CD4-positive, alpha-beta T cell treated with Interferon alpha-2 for 1 hour (primary cell): Measurements from ENCODE around the gene GLT1D1.

ENCODE experiments used
- DNase-seq, 2 donors: peaks; one replicate each; pipeline ENCODE4 v3.0.0-alpha.2; 2020 to 2022

The GLT1D1 gene

GRCh38 chr12:128856035-128856790, 2.9 kb downstream of the GLT1D1 start:
- DNase-seq: no peak

GRCh38 chr12:128856791-128857078, 3.5 kb downstream of the GLT1D1 start:
- no peak for DNase-seq

GRCh38 chr12:128857133-128857763, 4.0 kb downstream of the GLT1D1 start:
- peak in 1 of 2 donors; percentile 43 for DNase-seq

GRCh38 chr12:128859311-128859710, 6.0 kb downstream of the GLT1D1 start:
- no peak for DNase-seq

- no peak for DNase-seq
These were observed 8.1 kb downstream of the GLT1D1 start for GRCh38 chr12:128861226-128862016.

- DNase-seq: no peak
These were observed 10.7 kb downstream of the GLT1D1 start for GRCh38 chr12:128863957-128864356.

- DNase-seq: no peak
These were observed 11.4 kb downstream of the GLT1D1 start for GRCh38 chr12:128864516-128865186.

GRCh38 chr12:128867466-128867865, 14.2 kb downstream of the GLT1D1 start:
- DNase-seq: no peak

GRCh38 chr12:128871516-128871892, 18.2 kb downstream of the GLT1D1 start:
- no peak for DNase-seq

GRCh38 chr12:128872303-128872702, 19.0 kb downstream of the GLT1D1 start:
- no peak for DNase-seq

GRCh38 chr12:128876559-128876958, 23.3 kb downstream of the GLT1D1 start:
- no peak for DNase-seq

- DNase-seq: no peak
These were observed 26.9 kb downstream of the GLT1D1 start for GRCh38 chr12:128879898-128880764.

GRCh38 chr12:128891856-128892255, 38.6 kb downstream of the GLT1D1 start:
- DNase-seq: no peak

GRCh38 chr12:128903236-128903635, 50.0 kb downstream of the GLT1D1 start:
- DNase-seq: no peak

GRCh38 chr12:128905003-128905544, 51.8 kb downstream of the GLT1D1 start:
- DNase-seq: no peak

- DNase-seq: no peak
These were observed 53.3 kb downstream of the GLT1D1 start for GRCh38 chr12:128906485-128907137.

GRCh38 chr12:128908254-128908653, 55.0 kb downstream of the GLT1D1 start:
- DNase-seq: no peak

GRCh38 chr12:128909653-128910052, 56.4 kb downstream of the GLT1D1 start:
- DNase-seq: no peak

- no peak for DNase-seq
These were observed 57.4 kb downstream of the GLT1D1 start for GRCh38 chr12:128910629-128911028.

GRCh38 chr12:128911861-128912260, 58.6 kb downstream of the GLT1D1 start:
- DNase-seq: no peak

- peak; percentile 42 to 50 for DNase-seq
These were observed 61.8 kb downstream of the GLT1D1 start for GRCh38 chr12:128914908-128915563.
